Effector memory CD8-positive, alpha-beta T cell (primary cell): ENCODE results near the gene LAMB3.

Experiments
- ATAC-seq: fragments of 150-1000 bp; cut with Tn5 transposase; replicated peaks from 2 replicates; pipeline ENCODE4 v1.10.0; 2021; ENCODE audit warnings: mild to moderate bottlenecking, moderate library complexity
- DNase-seq, 3 experiments: peaks; one replicate each; pipeline ENCODE4 v3.0.0; 2021
- H3K27ac Mint-ChIP-seq, 2 donors: one replicate each; pipeline ENCODE4 v1.8.0; 2022; ENCODE audit warnings: mild to moderate bottlenecking in 2 of 2, mixed read lengths in 2 of 2, moderate library complexity in 2 of 2
- H3K27me3 Mint-ChIP-seq, 2 donors: one replicate each; pipeline ENCODE4 v1.8.0; 2022; ENCODE audit warnings: mixed read lengths in 2 of 2
- H3K36me3 Mint-ChIP-seq: one replicate; pipeline ENCODE4 v1.8.0; 2022; ENCODE audit warnings: mild to moderate bottlenecking, moderate library complexity, mixed read lengths; ENCODE audit not compliant: insufficient read depth
- H3K4me1 Mint-ChIP-seq, 2 donors: one replicate each; pipeline ENCODE4 v1.8.0; 2022; ENCODE audit warnings: low read depth in 2 of 2, mixed read lengths in 2 of 2
- H3K4me3 Mint-ChIP-seq, 2 donors: one replicate each; pipeline ENCODE4 v1.8.0; 2022; ENCODE audit warnings: mild to moderate bottlenecking in 2 of 2, mixed read lengths in 2 of 2, moderate library complexity in 2 of 2
- H3K9me3 Mint-ChIP-seq, 2 donors: one replicate each; pipeline ENCODE4 v1.8.0; 2022; ENCODE audit warnings: mixed read lengths in 2 of 2

LAMB3 gene

DNA sequence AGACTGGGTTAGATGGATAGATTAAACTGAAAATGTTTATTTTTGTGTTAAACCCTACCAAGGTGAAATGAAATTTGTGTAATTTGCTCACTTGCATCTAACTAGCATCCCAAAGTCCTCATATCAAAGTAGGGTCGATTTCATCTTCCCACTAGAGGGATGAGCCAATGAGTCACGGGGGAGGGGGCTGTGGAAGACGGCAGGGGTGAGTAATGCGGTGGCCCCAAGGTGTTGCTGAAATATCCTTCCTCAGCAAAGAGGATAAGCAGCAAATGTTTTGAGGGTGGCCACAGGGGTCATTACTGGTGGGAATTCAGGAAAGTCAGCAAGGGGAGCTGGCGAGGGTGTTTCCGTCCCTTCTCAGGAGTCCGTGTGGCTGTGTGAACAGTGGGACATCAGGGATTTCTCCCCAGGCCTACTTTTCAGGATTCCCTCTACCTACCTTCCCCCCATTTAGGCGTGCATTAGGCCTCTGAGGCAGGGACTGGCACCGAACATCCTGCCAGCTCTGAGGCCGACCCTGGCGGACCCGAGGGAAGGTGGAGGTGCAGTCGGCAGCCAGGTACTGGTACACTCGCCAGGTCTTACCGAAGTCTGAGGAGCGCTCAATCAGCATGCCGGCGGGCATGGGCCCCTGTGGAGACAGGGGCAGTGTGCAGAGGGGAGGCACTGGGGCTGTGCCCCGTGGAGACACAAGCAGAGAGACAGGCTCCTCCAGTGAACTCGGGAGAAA is 18.1 kb downstream of the LAMB3 start:
- Mint-ChIP-seq H3K4me1 (no peaks in the 10 kb centered on the region), H3K27ac (peak overlapping the region in 1 of 2 donors; percentile 60), H3K9me3 (no peaks in the 10 kb centered on the region), H3K27me3 (no peaks in the 10 kb centered on the region), H3K4me3 (no peak overlapping the region), H3K36me3 (no peaks in the 10 kb centered on the region)
- DNase-seq: no peak
- ATAC-seq: no peak

DNA sequence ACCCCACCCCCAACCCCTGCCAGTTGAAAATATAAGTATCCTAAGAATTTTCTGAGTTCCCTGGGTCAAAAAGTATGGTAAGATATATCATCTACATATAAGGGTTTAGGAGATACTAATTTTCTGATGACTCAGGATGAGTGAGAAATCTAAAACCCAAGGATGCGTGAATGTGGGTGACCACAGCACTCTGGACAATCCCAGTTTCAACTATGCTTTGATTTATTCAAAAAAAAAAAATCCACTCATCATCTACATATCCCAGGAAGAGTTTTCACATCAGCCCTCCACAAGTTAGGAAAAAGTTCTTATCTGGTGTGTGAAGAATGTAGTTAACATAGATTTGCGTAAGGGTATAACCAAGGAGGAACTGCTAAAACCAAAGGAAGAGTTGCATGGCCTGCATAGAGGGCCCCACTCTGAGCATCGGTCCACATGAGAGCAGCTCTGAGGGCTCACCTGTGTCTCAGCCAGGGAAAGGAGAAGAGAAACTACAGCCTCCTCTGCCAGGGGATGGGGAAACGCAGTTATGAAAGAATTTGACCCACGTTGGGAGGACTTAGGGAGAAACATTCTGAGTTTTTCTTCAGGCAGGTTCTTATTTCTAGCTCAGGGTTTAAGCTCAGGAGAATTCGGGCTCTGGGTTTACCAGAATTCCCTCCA is 18.8 kb downstream of the LAMB3 start:
- Mint-ChIP-seq H3K27ac (peak overlapping the region in 1 of 2 donors; percentile 60), H3K4me3 (no peak overlapping the region), H3K36me3 (no peaks in the 10 kb centered on the region), H3K4me1 (no peaks in the 10 kb centered on the region), H3K9me3 (no peaks in the 10 kb centered on the region), H3K27me3 (no peaks in the 10 kb centered on the region)
- DNase-seq: no peak
- no peak for ATAC-seq

DNA sequence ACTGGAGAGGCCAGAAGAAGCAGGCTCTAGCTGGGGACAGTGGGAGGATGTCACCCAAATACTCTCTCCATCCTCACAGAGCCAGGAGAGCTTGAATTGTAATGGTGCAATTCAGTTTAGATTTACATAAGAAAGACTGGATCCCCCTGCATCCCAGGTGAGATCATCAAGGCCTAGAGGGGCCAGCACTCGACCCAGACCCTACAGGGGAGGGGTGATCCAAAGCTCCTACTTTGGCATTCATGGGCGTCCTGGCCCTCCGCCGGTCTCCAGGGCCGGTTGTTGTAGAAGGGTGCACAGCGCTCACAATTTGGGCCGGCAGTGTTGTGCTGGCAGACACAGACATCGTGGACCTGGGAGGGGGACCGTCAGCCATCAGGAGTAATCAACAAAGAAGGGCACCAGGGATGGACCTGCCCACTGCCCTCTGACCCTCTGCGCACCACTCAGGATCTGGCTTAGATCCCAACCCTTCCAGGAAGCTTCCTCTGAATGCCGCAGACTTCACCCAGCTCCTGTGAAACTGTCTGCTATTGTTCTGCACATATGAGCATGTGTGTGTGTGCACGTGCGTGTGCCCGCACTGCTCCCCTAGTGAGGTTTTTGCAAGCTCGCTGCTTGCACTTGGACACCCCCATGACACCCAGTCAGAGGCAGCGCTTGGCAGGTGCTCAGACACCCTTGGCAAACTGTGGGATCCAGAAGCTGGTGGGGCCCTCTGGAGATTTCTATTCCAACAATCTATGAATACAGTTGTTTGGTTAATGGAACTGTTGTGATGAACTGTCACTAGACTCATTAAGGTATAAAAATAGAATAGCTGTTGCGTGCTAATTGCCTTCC is 21.6 kb downstream of the LAMB3 start:
- no peaks in the 10 kb centered on the region for H3K36me3 Mint-ChIP-seq
- ATAC-seq (no peak), DNase-seq (no peak)
- no peaks in the 10 kb centered on the region for H3K27me3 Mint-ChIP-seq
- no peaks in the 10 kb centered on the region for H3K9me3 Mint-ChIP-seq
- H3K4me1 Mint-ChIP-seq: peaks cover 3 to 6% of the 10 kb centered on the region in 2 donors
- H3K27ac Mint-ChIP-seq: no peak overlapping the region
- no peak overlapping the region for H3K4me3 Mint-ChIP-seq

DNA sequence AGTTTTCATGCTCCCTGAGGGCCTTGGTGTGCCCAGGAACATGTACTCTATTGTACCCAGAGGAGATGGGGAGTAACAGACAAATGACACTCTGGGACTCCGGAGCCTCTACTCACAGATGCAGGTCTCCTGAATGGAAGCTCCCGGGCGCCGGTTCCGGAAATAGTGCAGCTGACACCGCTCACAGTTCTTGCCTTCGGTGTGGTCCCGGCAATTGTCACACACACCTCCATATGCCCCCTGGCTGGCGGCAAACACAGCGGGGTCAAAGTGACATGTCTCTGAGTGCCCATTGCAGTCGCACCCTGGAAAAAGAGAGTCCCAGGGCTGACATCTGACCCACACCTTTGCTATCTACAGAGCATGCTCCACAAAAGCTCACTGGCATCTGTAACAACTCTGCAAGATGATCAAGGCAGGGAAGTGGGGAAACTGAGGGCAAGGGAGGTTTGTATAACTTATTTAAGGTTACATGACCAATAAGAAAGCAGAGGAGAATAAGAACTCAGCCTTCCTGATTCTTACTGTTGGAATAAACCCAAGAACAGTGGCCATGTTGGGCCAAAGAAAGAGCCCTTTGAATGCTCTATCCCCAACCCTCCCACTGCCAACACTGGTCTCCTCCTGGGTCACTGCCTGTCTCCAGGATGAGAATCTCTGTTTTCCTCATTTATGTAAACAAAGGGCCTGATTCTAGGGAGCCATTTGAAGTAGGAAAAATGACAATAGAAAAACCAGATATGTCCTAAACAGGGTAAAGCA is 22.4 kb downstream of the LAMB3 start:
- H3K27me3 Mint-ChIP-seq: no peaks in the 10 kb centered on the region
- DNase-seq: no peak
- H3K27ac Mint-ChIP-seq: peak overlapping the region in 1 of 2 donors; percentile 45
- H3K4me3 Mint-ChIP-seq: no peak overlapping the region
- peaks cover 3 to 6% of the 10 kb centered on the region in 2 donors for H3K4me1 Mint-ChIP-seq
- ATAC-seq: no peak
- no peaks in the 10 kb centered on the region for H3K9me3 Mint-ChIP-seq
- H3K36me3 Mint-ChIP-seq: no peaks in the 10 kb centered on the region

DNA sequence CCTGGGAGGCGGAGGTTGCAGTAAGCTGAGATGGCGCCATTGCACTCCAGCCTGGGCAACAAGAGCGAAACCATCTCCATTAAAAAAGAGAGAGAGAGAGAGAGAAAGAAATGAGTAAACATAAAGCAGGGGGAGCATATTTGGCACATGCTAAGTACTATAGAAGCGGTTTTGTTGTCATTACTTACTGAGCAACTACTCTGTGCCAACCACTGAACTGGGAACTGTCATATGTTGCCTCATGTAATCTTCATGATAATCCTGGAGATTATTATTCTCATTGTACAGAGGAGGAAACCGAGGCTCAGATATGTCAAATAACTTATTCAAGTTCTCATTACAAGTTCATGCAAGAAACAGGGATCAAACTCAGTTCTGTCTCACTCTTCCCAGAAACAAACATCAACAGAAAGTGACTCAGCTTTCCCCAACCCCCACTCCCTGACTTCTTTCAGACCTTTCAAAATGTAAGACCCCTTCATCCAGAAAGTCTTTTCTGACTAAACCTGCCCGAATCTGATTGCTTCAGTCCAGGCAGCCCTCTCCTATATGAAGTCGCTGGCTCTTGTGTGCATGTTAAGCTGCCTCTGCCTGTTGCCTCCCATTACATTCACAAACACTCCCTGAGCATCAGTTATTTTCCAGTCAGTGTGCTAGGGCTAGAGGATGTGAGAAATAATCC is 23.5 kb downstream of the LAMB3 start:
- H3K4me1 Mint-ChIP-seq: peaks cover 3 to 6% of the 10 kb centered on the region in 2 donors
- H3K4me3 Mint-ChIP-seq: no peak overlapping the region
- H3K27me3 Mint-ChIP-seq: peaks cover 0 to 6% of the 10 kb centered on the region in 2 donors
- no peak for DNase-seq
- H3K27ac Mint-ChIP-seq: no peak overlapping the region
- no peaks in the 10 kb centered on the region for H3K36me3 Mint-ChIP-seq
- H3K9me3 Mint-ChIP-seq: no peaks in the 10 kb centered on the region
- ATAC-seq: no peak

DNA sequence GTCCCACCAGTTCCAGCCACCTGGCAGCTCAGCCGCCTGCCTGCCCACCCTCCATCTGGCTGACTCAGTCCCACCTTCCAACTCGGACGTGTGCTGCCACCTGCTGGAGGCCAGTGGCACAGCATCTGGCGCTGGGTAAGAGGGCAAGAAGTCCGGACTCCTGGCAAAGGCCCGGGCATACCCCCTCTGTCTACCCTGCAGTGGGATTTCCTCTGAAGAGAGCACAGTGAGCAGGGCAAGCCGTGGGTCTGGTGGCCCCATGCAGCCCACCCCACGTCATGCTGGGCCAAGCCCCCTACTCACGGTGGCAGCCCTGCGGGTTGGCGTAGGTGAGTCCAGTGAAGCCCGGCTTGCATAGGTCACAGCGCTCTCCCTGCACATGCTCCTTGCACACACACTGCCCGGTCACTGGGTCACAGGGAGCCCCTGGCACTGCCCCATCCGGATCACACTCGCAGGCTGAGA is 24.5 kb downstream of the LAMB3 start:
- Mint-ChIP-seq H3K9me3 (no peaks in the 10 kb centered on the region), H3K27ac (no peak overlapping the region), H3K4me1 (peaks cover 3 to 6% of the 10 kb centered on the region in 2 donors)

DNA sequence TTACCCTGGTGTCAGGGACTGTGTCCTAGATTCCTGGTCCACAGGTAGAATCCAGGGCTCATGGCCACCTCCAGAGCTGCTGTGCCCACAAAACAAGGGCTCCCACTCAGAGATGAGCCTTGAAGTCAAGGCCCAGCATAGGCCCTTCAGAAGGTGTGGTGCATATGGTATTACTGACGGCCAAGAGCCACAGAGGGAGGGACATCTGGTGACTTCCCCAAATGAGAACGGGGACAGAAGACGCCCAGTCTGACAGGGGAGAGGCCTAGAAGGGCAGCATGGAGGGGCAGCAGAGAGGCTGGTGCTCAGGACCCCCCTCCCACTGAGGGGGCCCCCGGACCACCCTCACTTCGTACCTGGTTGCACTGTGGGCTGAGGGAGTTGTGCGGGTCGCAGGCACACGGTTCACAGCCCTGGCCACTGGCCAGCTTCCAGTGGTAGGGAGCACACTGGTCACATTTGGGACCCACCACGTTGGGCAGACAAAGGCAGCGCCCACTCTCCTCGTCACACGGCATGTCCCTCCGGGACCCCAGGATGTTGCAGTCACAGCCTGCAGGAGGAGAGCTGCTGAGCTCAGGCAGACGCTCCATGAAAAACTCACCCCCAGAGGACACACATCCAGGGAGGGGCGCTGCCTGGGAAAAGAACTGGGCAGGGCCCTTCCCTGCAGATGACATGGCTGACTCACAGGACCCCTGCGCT is 25.0 kb downstream of the LAMB3 start:
- no peak overlapping the region for H3K27ac Mint-ChIP-seq
- H3K4me1 Mint-ChIP-seq: peaks cover 3 to 6% of the 10 kb centered on the region in 2 donors
- peaks cover 0 to 6% of the 10 kb centered on the region in 2 donors for H3K27me3 Mint-ChIP-seq
- no peaks in the 10 kb centered on the region for H3K9me3 Mint-ChIP-seq
- DNase-seq (no peak), ATAC-seq (peak; percentile 22)
- H3K4me3 Mint-ChIP-seq: no peak overlapping the region
- no peaks in the 10 kb centered on the region for H3K36me3 Mint-ChIP-seq

More for the DNA sequence above, 24.5 kb downstream of the LAMB3 start:
- no peak overlapping the region for H3K4me3 Mint-ChIP-seq
- DNase-seq: peak; percentile 65 to 66 (median 66)
- peaks cover 0 to 6% of the 10 kb centered on the region in 2 donors for H3K27me3 Mint-ChIP-seq
- H3K36me3 Mint-ChIP-seq: no peaks in the 10 kb centered on the region
- ATAC-seq: peak; percentile 84

DNA sequence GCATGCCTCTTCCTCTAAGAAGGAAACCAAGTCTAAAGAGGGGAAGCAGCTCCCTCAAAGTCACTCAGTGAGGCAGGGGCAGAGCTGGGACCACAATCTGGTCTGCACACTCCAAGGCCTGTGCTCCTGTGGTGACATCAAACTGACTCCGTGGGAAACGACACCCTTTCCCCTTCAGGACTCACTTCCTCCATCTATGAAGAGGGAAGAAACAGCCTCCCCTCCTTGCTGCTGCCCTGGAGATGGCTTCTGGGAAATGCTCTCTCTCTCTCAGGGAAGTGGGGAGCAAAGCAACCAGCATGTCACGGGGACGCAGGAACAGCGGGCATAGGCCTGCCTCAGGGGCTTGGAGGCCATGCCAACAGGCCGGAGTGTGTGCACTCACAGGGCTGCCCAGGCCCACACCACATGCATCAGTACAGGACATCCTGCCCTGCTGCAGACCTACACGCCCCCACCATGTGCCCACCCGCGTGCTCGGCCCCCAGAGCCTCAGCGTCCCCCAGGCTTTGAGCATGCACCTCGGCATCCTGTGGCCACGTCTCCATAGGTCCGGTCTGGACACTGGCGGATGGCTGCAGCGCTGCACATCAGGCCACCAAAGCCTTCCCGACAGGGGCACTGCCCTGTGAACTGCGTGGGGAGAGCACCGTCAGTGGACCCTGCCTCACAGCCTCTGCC is 25.7 kb downstream of the LAMB3 start:
- Mint-ChIP-seq H3K36me3 (no peaks in the 10 kb centered on the region), H3K27ac (no peak overlapping the region), H3K4me3 (no peak overlapping the region), H3K27me3 (peaks cover 0 to 6% of the 10 kb centered on the region in 2 donors), H3K9me3 (no peaks in the 10 kb centered on the region), H3K4me1 (peaks cover 3 to 6% of the 10 kb centered on the region in 2 donors)
- DNase-seq (no peak), ATAC-seq (no peak)

DNA sequence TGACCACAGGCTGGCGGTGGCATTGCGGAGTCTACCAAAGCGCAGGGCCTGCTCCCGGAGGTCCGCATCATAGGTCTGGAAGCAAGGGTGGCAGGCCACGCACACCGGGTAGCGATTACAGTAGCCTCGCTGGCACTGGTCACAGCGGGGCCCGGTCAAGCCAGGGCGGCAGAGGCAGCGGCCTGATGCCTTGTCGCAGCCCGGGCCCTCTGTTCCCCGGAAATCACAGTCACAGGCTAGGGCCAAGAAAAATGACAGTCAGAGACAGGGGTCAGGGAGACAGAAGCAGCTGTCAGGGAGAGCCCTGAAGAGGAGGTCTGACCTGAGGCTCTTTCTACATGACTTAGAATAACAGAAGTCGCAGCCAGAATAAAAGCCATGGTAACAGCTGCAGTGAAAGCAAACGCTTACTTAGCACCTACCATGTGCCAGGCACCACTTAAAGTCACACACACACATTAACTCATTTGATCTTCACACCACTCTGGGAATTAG is 26.4 kb downstream of the LAMB3 start:
- Mint-ChIP-seq H3K4me3 (no peak overlapping the region), H3K36me3 (no peaks in the 10 kb centered on the region), H3K9me3 (no peaks in the 10 kb centered on the region), H3K4me1 (peaks cover 3 to 6% of the 10 kb centered on the region in 2 donors), H3K27ac (peak overlapping the region in 1 of 2 donors; percentile 54), H3K27me3 (peaks cover 0 to 6% of the 10 kb centered on the region in 2 donors)
- ATAC-seq: no peak
- no peak for DNase-seq

DNA sequence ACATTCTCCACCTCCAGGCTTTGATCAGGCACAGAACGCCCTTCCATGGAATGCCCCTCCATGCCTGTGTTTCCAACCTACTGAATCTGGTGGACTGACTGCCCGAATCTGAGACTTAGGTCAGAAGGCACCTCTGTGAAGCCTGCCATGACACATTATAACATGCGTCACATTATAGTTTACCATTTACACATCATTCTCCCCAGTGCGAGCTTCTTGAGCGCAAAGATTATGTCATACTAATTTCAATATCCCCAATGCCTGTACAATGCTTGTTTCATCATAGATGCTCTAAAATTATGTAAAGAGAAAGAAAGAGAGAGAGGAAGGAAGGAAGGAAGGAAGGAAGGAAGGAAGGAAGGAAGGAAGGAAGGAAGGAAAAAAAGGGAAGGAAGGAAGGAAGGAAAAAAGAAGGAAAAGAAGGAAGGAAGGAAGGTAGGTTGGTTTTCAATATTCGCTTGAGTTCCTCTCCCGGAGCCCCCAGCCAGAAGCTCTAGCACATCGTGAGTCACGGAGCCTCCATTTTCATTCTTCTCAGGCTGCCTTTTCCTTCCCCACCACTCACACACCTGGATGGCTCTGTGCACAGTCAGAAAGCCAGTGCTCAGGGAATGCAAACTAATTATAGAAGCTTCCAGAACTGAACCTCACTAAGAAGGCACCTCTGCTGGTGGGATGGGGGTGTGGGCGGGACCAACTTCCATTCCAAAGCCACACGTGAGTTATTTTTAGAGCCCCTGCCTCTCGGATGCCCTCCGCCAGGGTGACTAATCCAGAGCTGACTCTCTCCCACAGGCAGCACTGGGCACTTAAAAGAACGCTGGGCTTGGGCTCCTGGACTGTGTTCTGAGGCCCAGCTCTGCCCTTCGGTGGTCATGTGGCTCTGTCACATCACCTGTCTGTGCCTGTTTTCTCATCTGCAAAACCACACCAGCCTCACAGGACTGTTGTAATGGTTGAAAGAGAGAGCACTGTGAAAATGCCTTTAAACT is 27.4 kb downstream of the LAMB3 start:
- Mint-ChIP-seq H3K9me3 (no peaks in the 10 kb centered on the region), H3K27ac (peak overlapping the region in 1 of 2 donors; percentile 54), H3K4me1 (peaks cover 3 to 6% of the 10 kb centered on the region in 2 donors), H3K4me3 (no peak overlapping the region), H3K36me3 (no peaks in the 10 kb centered on the region), H3K27me3 (peaks cover 0 to 6% of the 10 kb centered on the region in 2 donors)
- DNase-seq (no peak), ATAC-seq (no peak)
